HCT116 (cell line): ENCODE results near the gene TNRC6B. TPM values are rescaled to one million over a fixed set of nuclear protein-coding genes. Genes with fewer than 3 reads are reported as not detected.
"Not testable (repeated sequence)": the region's sequence is repeated elsewhere in the genome, so short reads cannot be mapped to it uniquely, and the experiment has no call there.

Experiments
- ATAC-seq: fragments of 200-7000 bp; cut with Tn5 transposase; 2 replicates; pipeline ENCODE4 v1.9.1; 2020; ENCODE audit warnings: mild to moderate bottlenecking, moderate library complexity
- BruUV-seq: library from RNA; stranded (reverse); fragments of 400-500 nt; replicated peaks from 2 replicates; lab custom pipeline; 2021; lab: Mats Ljungman, UMichigan
- CTCF ChIA-PET: fragments of 300-600 bp; sonication (Branson Sonifier 250); formaldehyde crosslinking; loops from one replicate; lab custom pipeline; 2021; ENCODE audit warnings: antibody characterized with exemption; lab: Charles Lee
- POLR2A ChIA-PET: fragments of 300-600, 350-600 bp; sonication (Branson Sonifier 250); formaldehyde crosslinking; loops from one replicate; lab custom pipeline; 2021; ENCODE audit warnings: antibody characterized with exemption; lab: Charles Lee
- RAD21 ChIA-PET, 2 experiments: fragments of 300-600 bp; sonication (Branson Sonifier 250); formaldehyde crosslinking; loops; one replicate each; lab custom pipeline; 2023; ENCODE audit warnings: low total read pairs in 2 of 2; ENCODE audit not compliant: uncharacterized antibody in 2 of 2, unreplicated experiment in 2 of 2, low non-redundant PET in 1 of 2; lab: Charles Lee
- DNase-seq: peaks from one replicate; pipeline ENCODE4 v3.0.0-alpha.2; 2010; ENCODE audit warnings: low read depth, low spot score
- H2AFZ ChIP-seq: fragments of 200-600 bp; shearing (Covaris generic), sonication (generic); 2 replicates; pipeline ENCODE4 v1.6.1; 2017; ENCODE audit warnings: low read depth, mixed run types, mixed read lengths, antibody characterized with exemption, low read length; ENCODE audit not compliant: poor library complexity, severe bottlenecking
- H3K27ac ChIP-seq: 2 replicates; pipeline ENCODE4 v1.5.1; 2012; ENCODE audit warnings: low read depth, low read length
- H3K27me3 ChIP-seq: fragments of 200-600 bp; sonication (generic); 2 replicates; pipeline ENCODE4 v1.6.1; 2016; ENCODE audit warnings: mixed run types, low read length, mixed read lengths; ENCODE audit not compliant: insufficient read depth
- H3K36me3 ChIP-seq, 2 experiments: fragments of 200-500 bp in 1 of 2; fragments of 200-600 bp in 1 of 2; sonication (Bioruptor generic) in 1 of 2; sonication (generic) in 1 of 2; 2 replicates each; pipeline versions ENCODE4 v1.5.1 to v1.6.1; 2014 to 2016; ENCODE audit warnings: low read length in 2 of 2, inconsistent platforms in 1 of 2, mixed read lengths in 1 of 2, mixed run types in 1 of 2; ENCODE audit not compliant: insufficient read depth in 2 of 2, control insufficient read depth in 1 of 2
- H3K4me1 ChIP-seq, 2 experiments: fragments of 200-600 bp in 1 of 2; sonication (generic) in 1 of 2; 2 replicates each; pipeline versions ENCODE4 v1.5.1 to v1.6.1; 2012 to 2017; ENCODE audit warnings: low read length in 2 of 2, inconsistent platforms in 1 of 2, mild to moderate bottlenecking in 1 of 2, mixed read lengths in 1 of 2, mixed run types in 1 of 2, moderate library complexity in 1 of 2; ENCODE audit not compliant: insufficient read depth in 2 of 2, control insufficient read depth in 1 of 2
- H3K4me2 ChIP-seq: fragments of 200-600 bp; sonication (generic); 2 replicates; pipeline ENCODE4 v1.6.1; 2017; ENCODE audit warnings: mixed run types, low read length, mixed read lengths
- H3K4me3 ChIP-seq, 2 experiments: fragments of 200-600 bp in 1 of 2; sonication (generic) in 1 of 2; replicated peaks in 1 of 2; 2 replicates each; pipeline ENCODE4 v1.5.1; 2011 to 2016; ENCODE audit warnings: low read length in 2 of 2, control low read depth in 1 of 2, low read depth in 1 of 2, mild to moderate bottlenecking in 1 of 2, mixed read lengths in 1 of 2, mixed run types in 1 of 2
- H3K79me2 ChIP-seq: fragments of 200-600 bp; sonication (generic); 2 replicates; pipeline ENCODE4 v1.6.1; 2017; ENCODE audit warnings: mild to moderate bottlenecking, mixed run types, low read length, moderate library complexity, mixed read lengths; ENCODE audit not compliant: insufficient read depth
- H3K9ac ChIP-seq: fragments of 200-600 bp; sonication (generic); 2 replicates; pipeline ENCODE4 v1.6.1; 2016; ENCODE audit warnings: low read length, mixed read lengths
- H3K9me2 ChIP-seq: fragments of 200-600 bp; sonication (generic), shearing (Covaris generic); 2 replicates; pipeline ENCODE4 v1.6.1; 2017; ENCODE audit warnings: mixed run types, mild to moderate bottlenecking, moderate library complexity; ENCODE audit not compliant: insufficient read depth
- H3K9me3 ChIP-seq, 2 experiments: fragments of 200-500 bp in 1 of 2; fragments of 200-600 bp in 1 of 2; sonication (Bioruptor generic) in 1 of 2; sonication (generic) in 1 of 2; 2 replicates each; pipeline ENCODE4 v1.6.1; 2014 to 2017; ENCODE audit warnings: low read length in 2 of 2, mixed read lengths in 2 of 2, inconsistent platforms in 1 of 2, low read depth in 1 of 2, mild to moderate bottlenecking in 1 of 2, mixed run types in 1 of 2, moderate library complexity in 1 of 2; ENCODE audit not compliant: control insufficient read depth in 1 of 2, insufficient read depth in 1 of 2
- H4K20me1 ChIP-seq: fragments of 200-600 bp; sonication (generic), shearing (Covaris generic); 2 replicates; pipeline ENCODE4 v1.6.1; 2017; ENCODE audit warnings: mixed run types, mild to moderate bottlenecking, moderate library complexity; ENCODE audit not compliant: insufficient read depth
- EZH2phosphoT487 ChIP-seq: fragments of 200-600 bp; IDR thresholded peaks from 2 replicates; pipeline ENCODE4 v1.6.1; 2018; ENCODE audit warnings: antibody characterized with exemption, borderline replicate concordance
- JUND ChIP-seq: IDR thresholded peaks from 2 replicates; pipeline ENCODE4 v1.6.1; 2012
- RAD21 ChIP-seq: IDR thresholded peaks from 2 replicates; pipeline ENCODE4 v1.6.1; 2012; ENCODE audit warnings: low read depth, mild to moderate bottlenecking
- ZBTB33 ChIP-seq: IDR thresholded peaks from 2 replicates; pipeline ENCODE4 v1.6.1; 2011; ENCODE audit warnings: mild to moderate bottlenecking, low read length, moderate library complexity; ENCODE audit not compliant: insufficient replicate concordance; ENCODE audit errors: extremely low read depth
- intact Hi-C: fragments of 100-400 bp; cut with micrococcal nuclease; formaldehyde crosslinking; loops from 2 replicates; pipeline ENCODE4 v1.10.0; 2022
- total RNA-seq: library from RNA; stranded (reverse); gene quantifications from one replicate; pipeline ENCODE4 v1.2.1, GENCODE V29; 2021; ENCODE audit not compliant: unreplicated experiment
- TF ChIP-seq, protein P1 (sequence below): IDR thresholded peaks from 2 replicates; pipeline ENCODE4 v1.6.1; 2012

Gene TNRC6B
- total RNA-seq, 1 experiment from 2014 or later = 29.8 TPM

DNA sequence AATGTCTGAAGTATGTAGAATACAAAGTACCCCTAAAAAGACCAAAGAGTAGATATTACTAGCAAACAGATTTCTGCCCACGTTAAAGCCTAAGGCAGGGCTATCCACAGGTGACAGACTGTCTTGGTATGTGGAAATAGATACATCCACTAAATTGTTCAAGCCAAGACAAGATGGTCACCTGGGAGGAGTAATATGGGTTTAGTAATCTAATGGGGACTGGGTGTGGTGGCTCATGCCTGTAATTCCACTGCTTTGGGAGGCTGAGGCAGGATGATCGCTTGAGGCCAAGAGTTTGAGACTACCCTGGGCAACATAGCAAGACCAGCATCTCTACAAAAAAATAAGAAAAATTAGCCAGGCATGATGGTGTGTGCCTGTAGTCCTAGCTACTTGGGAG lies 200.2 kb downstream of the TNRC6B start:
- ATAC-seq (peak; percentile 44; the same call in 1 of the 2 replicates), DNase-seq (no peak)
- Histone ChIP-seq H4K20me1 (no peaks in the 10 kb centered on the region), H2AFZ (no peak overlapping the region), H3K9me2 (no peaks in the 10 kb centered on the region), H3K79me2 (peaks cover 26% of the 10 kb centered on the region), H3K9me3 (no peaks in the 10 kb centered on the region), H3K4me3 (no peak overlapping the region), H3K36me3 (no peaks in the 10 kb centered on the region)
- CTCF ChIA-PET = no interaction called here
- no TSS peak for BruUV-seq
- intact Hi-C loops = loop anchor here (10.0 kb wide), 1 partner anchor 267 kb away; no protein-coding TSS in a partner anchor
- RAD21 ChIA-PET = interaction anchor here in 1 of 2 experiments (0.7 kb wide), 1 partner anchor 424 kb away, joined by 3 read pairs; no protein-coding TSS in a partner anchor
- POLR2A ChIA-PET = no interaction called here
- TF ChIP-seq JUND (no peak), ZBTB33 (no peak), EZH2phosphoT487 (no peak), RAD21 (no peak)
- TF ChIP-seq, protein P1, sequence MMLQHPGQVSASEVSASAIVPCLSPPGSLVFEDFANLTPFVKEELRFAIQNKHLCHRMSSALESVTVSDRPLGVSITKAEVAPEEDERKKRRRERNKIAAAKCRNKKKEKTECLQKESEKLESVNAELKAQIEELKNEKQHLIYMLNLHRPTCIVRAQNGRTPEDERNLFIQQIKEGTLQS = no peak
- TF ChIP-seq, all 23 proteins: peak for 0
- no peak overlapping the region for H3K27ac ChIP-seq
- H3K4me1 ChIP-seq = peaks cover 0 to 14% of the 10 kb centered on the region in 2 experiments; a peak in 2 of 4 replicates
- H3K27me3 ChIP-seq = no peaks in the 10 kb centered on the region
- H3K4me2 ChIP-seq = peak overlapping the region; percentile 37
- no peak overlapping the region for H3K9ac ChIP-seq

GRCh38 chr22:40378448-40378847 lies 200.7 kb downstream of the TNRC6B start:
- H3K9me3 ChIP-seq, H3K27me3 ChIP-seq, ATAC-seq, H3K9me2 ChIP-seq, H4K20me1 ChIP-seq, H3K27ac ChIP-seq, CTCF ChIA-PET, RAD21 ChIA-PET, H2AFZ ChIP-seq, H3K4me3 ChIP-seq, POLR2A ChIA-PET, DNase-seq, H3K36me3 ChIP-seq, BruUV-seq, H3K9ac ChIP-seq: not testable (repeated sequence)
- H3K79me2 ChIP-seq = peaks cover 27% of the 10 kb centered on the region
- intact Hi-C loops = loop anchor here (10.0 kb wide), 1 partner anchor 266 kb away; no protein-coding TSS in a partner anchor
- peak overlapping the region; percentile 37; the same call in 1 of the 2 replicates for H3K4me2 ChIP-seq
- peaks cover 0 to 14% of the 10 kb centered on the region in 2 experiments; a peak in 2 of 4 replicates for H3K4me1 ChIP-seq
